Panc1 (cell line): ENCODE results near the gene UBTD2. TPM values are rescaled to one million over a fixed set of nuclear protein-coding genes. Genes with fewer than 3 reads are reported as not detected.

Experiments used
- ATAC-seq: fragments of 200-7000 bp; cut with Tn5 transposase; 2 replicates; pipeline ENCODE4 v1.9.1; 2020; ENCODE audit warnings: mild to moderate bottlenecking, moderate library complexity
- BruUV-seq: library from RNA; stranded (reverse); fragments of 400-500 nt; replicated peaks from 2 replicates; lab custom pipeline; 2021; lab: Mats Ljungman, UMichigan
- CTCF ChIA-PET: fragments of 300-600 bp; sonication (Branson Sonifier 250); formaldehyde crosslinking; loops from one replicate; lab custom pipeline; 2022; ENCODE audit warnings: antibody characterized with exemption; lab: Charles Lee
- POLR2A ChIA-PET: fragments of 300-600 bp; sonication (Branson Sonifier 250); formaldehyde crosslinking; loops from one replicate; lab custom pipeline; 2022; ENCODE audit warnings: antibody characterized with exemption; lab: Charles Lee
- DNase-seq: peaks from one replicate; pipeline ENCODE4 v3.0.0-alpha.2; 2010; ENCODE audit warnings: low read depth, low spot score
- H3K27ac ChIP-seq: 2 replicates; pipeline ENCODE4 v1.5.1; 2011; ENCODE audit warnings: mild to moderate bottlenecking, low read length, inconsistent platforms
- H3K27me3 ChIP-seq: fragments of 200-500 bp; sonication (Bioruptor generic); 2 replicates; pipeline ENCODE4 v1.6.0; 2014; ENCODE audit warnings: low read length, inconsistent platforms; ENCODE audit not compliant: control insufficient read depth, insufficient read depth
- H3K36me3 ChIP-seq: fragments of 200-500 bp; sonication (Bioruptor generic); 2 replicates; pipeline ENCODE4 v1.5.1; 2014; ENCODE audit warnings: inconsistent platforms, mild to moderate bottlenecking, low read length, moderate library complexity; ENCODE audit not compliant: control insufficient read depth, insufficient read depth
- H3K4me1 ChIP-seq: 2 replicates; pipeline ENCODE4 v1.5.1; 2011; ENCODE audit warnings: inconsistent platforms, mild to moderate bottlenecking, low read length, moderate library complexity; ENCODE audit not compliant: control insufficient read depth, insufficient read depth
- H3K4me3 ChIP-seq, 2 experiments: 2 replicates each; pipeline ENCODE4 v1.5.1; 2011 to 2012; ENCODE audit warnings: low read depth in 2 of 2, low read length in 2 of 2, mild to moderate bottlenecking in 2 of 2, inconsistent platforms in 1 of 2, moderate library complexity in 1 of 2
- H3K9me3 ChIP-seq: fragments of 200-500 bp; sonication (Bioruptor generic); 2 replicates; pipeline ENCODE4 v1.5.1; 2014; ENCODE audit warnings: low read depth, mild to moderate bottlenecking, inconsistent platforms, low read length, moderate library complexity; ENCODE audit not compliant: control insufficient read depth, insufficient read depth
- POLR2AphosphoS5 ChIP-seq: IDR thresholded peaks from 2 replicates; pipeline ENCODE4 v1.6.1; 2012; ENCODE audit warnings: mild to moderate bottlenecking, low read depth, low read length, moderate library complexity
- SIN3A ChIP-seq: IDR thresholded peaks from 2 replicates; pipeline ENCODE4 v1.6.1; 2012; ENCODE audit warnings: low read depth, mild to moderate bottlenecking, low read length, moderate library complexity, borderline replicate concordance; ENCODE audit not compliant: insufficient read depth
- TCF7L2 ChIP-seq: IDR thresholded peaks from 2 replicates; pipeline ENCODE4 v1.6.1; 2011; ENCODE audit warnings: mild to moderate bottlenecking, low read depth, low read length, inconsistent platforms
- in situ Hi-C: cut with HindIII; loops from 2 replicates; pipeline ENCODE4 v1.10.0; 2016; ENCODE audit warnings: low sequenced_read_pairs, low pct_unique_long_range_greater_than_20kb
- intact Hi-C: fragments of 100-400 bp; cut with micrococcal nuclease; formaldehyde crosslinking; loops from one replicate; pipeline ENCODE4 v1.10.0; 2022; ENCODE audit not compliant: unreplicated experiment
- total RNA-seq: library from RNA; stranded (reverse); gene quantifications from one replicate; pipeline ENCODE4 v1.2.1, GENCODE V29; 2021; ENCODE audit not compliant: unreplicated experiment
- TF ChIP-seq, protein P1 (sequence below): fragments of 450-650 bp; IDR thresholded peaks from 2 replicates; pipeline ENCODE4 v1.5.1; 2017; ENCODE audit warnings: mild to moderate bottlenecking
- TF ChIP-seq, protein P2 (sequence below), 2 experiments: IDR thresholded peaks; 2 replicates each; pipeline ENCODE4 v1.6.1; 2011 to 2012; ENCODE audit warnings: low read depth in 2 of 2, control low read depth in 1 of 2, low read length in 1 of 2, mild to moderate bottlenecking in 1 of 2, moderate library complexity in 1 of 2; ENCODE audit not compliant: insufficient read depth in 1 of 2

UBTD2 gene
- total RNA-seq, 1 experiment from 2014 or later: 32.5 TPM

- in situ Hi-C loops: no loop called here
Measured at GRCh38 chr5:172175263-172175719, 108.3 kb downstream of the UBTD2 start.

DNA sequence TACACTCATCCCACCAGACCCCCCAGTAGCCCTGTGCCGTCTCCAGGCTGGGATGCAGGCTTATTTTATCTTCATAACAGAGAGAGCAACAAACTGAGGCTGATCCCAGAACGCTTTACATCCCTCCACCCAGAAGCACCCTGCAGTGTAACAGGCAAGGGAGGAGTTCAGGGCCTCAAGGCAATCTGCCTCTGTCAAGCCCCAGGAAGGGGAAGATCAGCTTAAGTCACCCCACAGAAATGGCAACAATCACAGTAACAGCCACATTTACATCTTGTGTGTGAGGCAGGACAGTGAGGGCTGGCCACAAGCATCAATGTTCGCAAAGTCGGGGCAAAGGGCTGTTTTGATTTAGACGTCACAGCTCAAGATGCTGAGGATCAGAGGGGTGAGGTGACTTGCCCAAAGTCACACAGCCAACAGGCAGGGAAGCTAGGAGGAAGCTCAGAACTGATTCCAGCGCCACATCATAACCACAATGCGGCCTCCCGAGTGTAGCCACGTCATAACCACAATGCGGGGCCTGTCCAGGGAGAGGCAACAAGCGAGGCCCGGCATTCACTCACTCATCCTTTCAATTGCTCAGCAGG, 109.9 kb downstream of the UBTD2 start:
- no peaks in the 10 kb centered on the region for H3K27me3 ChIP-seq
- POLR2A ChIA-PET: no interaction called here
- BruUV-seq: no TSS peak
- DNase-seq (no peak), ATAC-seq (peak; percentile 63)
- H3K36me3 ChIP-seq: no peaks in the 10 kb centered on the region
- H3K4me1 ChIP-seq: peaks cover 15% of the 10 kb centered on the region
- CTCF ChIA-PET: interaction anchor here (0.6 to 1.6 kb wide), 2 partner anchors 14 to 836 kb away, joined by 5 to 8 read pairs; partner anchors contain the start of gene STK10
- in situ Hi-C loops: no loop called here
- no peak overlapping the region for H3K4me3 ChIP-seq
- intact Hi-C loops: no loop called here
- H3K27ac ChIP-seq: peak overlapping the region; percentile 42
- no peak for TF ChIP-seq SIN3A
- TF ChIP-seq, protein P1, sequence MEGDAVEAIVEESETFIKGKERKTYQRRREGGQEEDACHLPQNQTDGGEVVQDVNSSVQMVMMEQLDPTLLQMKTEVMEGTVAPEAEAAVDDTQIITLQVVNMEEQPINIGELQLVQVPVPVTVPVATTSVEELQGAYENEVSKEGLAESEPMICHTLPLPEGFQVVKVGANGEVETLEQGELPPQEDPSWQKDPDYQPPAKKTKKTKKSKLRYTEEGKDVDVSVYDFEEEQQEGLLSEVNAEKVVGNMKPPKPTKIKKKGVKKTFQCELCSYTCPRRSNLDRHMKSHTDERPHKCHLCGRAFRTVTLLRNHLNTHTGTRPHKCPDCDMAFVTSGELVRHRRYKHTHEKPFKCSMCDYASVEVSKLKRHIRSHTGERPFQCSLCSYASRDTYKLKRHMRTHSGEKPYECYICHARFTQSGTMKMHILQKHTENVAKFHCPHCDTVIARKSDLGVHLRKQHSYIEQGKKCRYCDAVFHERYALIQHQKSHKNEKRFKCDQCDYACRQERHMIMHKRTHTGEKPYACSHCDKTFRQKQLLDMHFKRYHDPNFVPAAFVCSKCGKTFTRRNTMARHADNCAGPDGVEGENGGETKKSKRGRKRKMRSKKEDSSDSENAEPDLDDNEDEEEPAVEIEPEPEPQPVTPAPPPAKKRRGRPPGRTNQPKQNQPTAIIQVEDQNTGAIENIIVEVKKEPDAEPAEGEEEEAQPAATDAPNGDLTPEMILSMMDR: no peak
- TF ChIP-seq, protein P2, sequence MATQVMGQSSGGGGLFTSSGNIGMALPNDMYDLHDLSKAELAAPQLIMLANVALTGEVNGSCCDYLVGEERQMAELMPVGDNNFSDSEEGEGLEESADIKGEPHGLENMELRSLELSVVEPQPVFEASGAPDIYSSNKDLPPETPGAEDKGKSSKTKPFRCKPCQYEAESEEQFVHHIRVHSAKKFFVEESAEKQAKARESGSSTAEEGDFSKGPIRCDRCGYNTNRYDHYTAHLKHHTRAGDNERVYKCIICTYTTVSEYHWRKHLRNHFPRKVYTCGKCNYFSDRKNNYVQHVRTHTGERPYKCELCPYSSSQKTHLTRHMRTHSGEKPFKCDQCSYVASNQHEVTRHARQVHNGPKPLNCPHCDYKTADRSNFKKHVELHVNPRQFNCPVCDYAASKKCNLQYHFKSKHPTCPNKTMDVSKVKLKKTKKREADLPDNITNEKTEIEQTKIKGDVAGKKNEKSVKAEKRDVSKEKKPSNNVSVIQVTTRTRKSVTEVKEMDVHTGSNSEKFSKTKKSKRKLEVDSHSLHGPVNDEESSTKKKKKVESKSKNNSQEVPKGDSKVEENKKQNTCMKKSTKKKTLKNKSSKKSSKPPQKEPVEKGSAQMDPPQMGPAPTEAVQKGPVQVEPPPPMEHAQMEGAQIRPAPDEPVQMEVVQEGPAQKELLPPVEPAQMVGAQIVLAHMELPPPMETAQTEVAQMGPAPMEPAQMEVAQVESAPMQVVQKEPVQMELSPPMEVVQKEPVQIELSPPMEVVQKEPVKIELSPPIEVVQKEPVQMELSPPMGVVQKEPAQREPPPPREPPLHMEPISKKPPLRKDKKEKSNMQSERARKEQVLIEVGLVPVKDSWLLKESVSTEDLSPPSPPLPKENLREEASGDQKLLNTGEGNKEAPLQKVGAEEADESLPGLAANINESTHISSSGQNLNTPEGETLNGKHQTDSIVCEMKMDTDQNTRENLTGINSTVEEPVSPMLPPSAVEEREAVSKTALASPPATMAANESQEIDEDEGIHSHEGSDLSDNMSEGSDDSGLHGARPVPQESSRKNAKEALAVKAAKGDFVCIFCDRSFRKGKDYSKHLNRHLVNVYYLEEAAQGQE (IDR thresholded peaks at IDR 0.05; ENCODE audit: insufficient read depth in 1 of 2, low read depth in 2 of 2, low read length in 1 of 2): no peak
- no peaks in the 10 kb centered on the region for H3K9me3 ChIP-seq

More at GRCh38 chr5:172175263-172175719, 108.3 kb downstream of the UBTD2 start:
- H3K27me3 ChIP-seq: no peaks in the 10 kb centered on the region
- DNase-seq: no peak
- no peaks in the 10 kb centered on the region for H3K36me3 ChIP-seq
- ChIA-PET CTCF (no interaction called here), POLR2A (interaction anchor here (0.6 kb wide), 2 partner anchors 43 to 143 kb away, joined by 6 to 20 read pairs; no protein-coding TSS in a partner anchor)
- TF ChIP-seq SIN3A: no peak
- TF ChIP-seq, protein P2 (IDR thresholded peaks at IDR 0.05; ENCODE audit: insufficient read depth in 1 of 2, low read depth in 2 of 2, low read length in 1 of 2): no peak
- no peak for TF ChIP-seq POLR2AphosphoS5
- TF ChIP-seq TCF7L2: no peak
- no TSS peak for BruUV-seq
- H3K27ac ChIP-seq: no peak overlapping the region
- no peak overlapping the region for H3K4me3 ChIP-seq
- intact Hi-C loops: no loop called here
- no peaks in the 10 kb centered on the region for H3K9me3 ChIP-seq
- ATAC-seq: no peak
- peaks cover 25% of the 10 kb centered on the region for H3K4me1 ChIP-seq
